ENCODE data around the gene PKNOX2.
A peak's percentile ranks its signal among the peaks of the same experiment; 100 is the strongest.

PKNOX2 gene

GRCh38 chr11:125306476-125306875, 141.9 kb downstream of the PKNOX2 start:
- no peak for DNase-seq (ENCODE audit: low read depth in 2 of 2)
- H3K4me3 ChIP-seq (replicated peaks in 1 of 2; ENCODE audit: low read depth in 2 of 2, low read length in 2 of 2) = no peak overlapping the region
- no peak for TF ChIP-seq CTCF (IDR thresholded peaks at IDR 0.05; ENCODE audit: low read depth, low read length)

GRCh38 chr11:125308246-125308645, 143.7 kb downstream of the PKNOX2 start:
- H3K4me3 ChIP-seq (replicated peaks in 1 of 2; ENCODE audit: low read depth in 2 of 2, low read length in 2 of 2) = no peak overlapping the region
- no peak for DNase-seq (ENCODE audit: low read depth in 2 of 2)
- no peak for TF ChIP-seq CTCF (IDR thresholded peaks at IDR 0.05; ENCODE audit: low read depth, low read length)

- DNase-seq (ENCODE audit: low read depth in 2 of 2) = no peak
- TF ChIP-seq CTCF (IDR thresholded peaks at IDR 0.05; ENCODE audit: low read depth, low read length) = no peak
- no peak overlapping the region for H3K4me3 ChIP-seq (replicated peaks in 1 of 2; ENCODE audit: low read depth in 2 of 2, low read length in 2 of 2)
These were observed 147.8 kb downstream of the PKNOX2 start for GRCh38 chr11:125312391-125312790.

GRCh38 chr11:125312812-125313211, 148.3 kb downstream of the PKNOX2 start:
- H3K4me3 ChIP-seq (replicated peaks in 1 of 2; ENCODE audit: low read depth in 2 of 2, low read length in 2 of 2) = no peak overlapping the region
- DNase-seq (ENCODE audit: low read depth in 2 of 2) = no peak
- TF ChIP-seq CTCF (IDR thresholded peaks at IDR 0.05; ENCODE audit: low read depth, low read length) = no peak

- DNase-seq (ENCODE audit: low read depth in 2 of 2) = peak; percentile 13 to 21
- no peak overlapping the region for H3K4me3 ChIP-seq (replicated peaks in 1 of 2; ENCODE audit: low read depth in 2 of 2, low read length in 2 of 2)
These were observed 149.0 kb downstream of the PKNOX2 start for GRCh38 chr11:125313271-125314219.

GRCh38 chr11:125314276-125315078, 149.9 kb downstream of the PKNOX2 start:
- H3K4me3 ChIP-seq (replicated peaks in 1 of 2; ENCODE audit: low read depth in 2 of 2, low read length in 2 of 2) = no peak overlapping the region
- peak in 1 of 2 donors; percentile 21 for DNase-seq (ENCODE audit: low read depth in 2 of 2)
- no peak for TF ChIP-seq CTCF (IDR thresholded peaks at IDR 0.05; ENCODE audit: low read depth, low read length)

More at GRCh38 chr11:125313271-125314219, 149.0 kb downstream of the PKNOX2 start:
- TF ChIP-seq CTCF (IDR thresholded peaks at IDR 0.05; ENCODE audit: low read depth, low read length) = no peak

Data from cardiac fibroblast (primary cell).